HG02678 (cell line): Measurements from ENCODE around the gene PIK3CD.

Experiments
- ATAC-seq: cut with Tn5 transposase; IDR thresholded peaks from one replicate; pipeline ENCODE4 v1.9.1; 2021; ENCODE audit warnings: mild to moderate bottlenecking, moderate library complexity; ENCODE audit not compliant: unreplicated experiment

The PIK3CD gene

GRCh38 chr1:9651565-9652378 is at the start of gene PIK3CD:
Gene PIK3CD, plus strand, starts transcription at chr1:9651731. Its CDS starts 58,725 bp downstream, at chr1:9710456.
- peak; percentile 32 for ATAC-seq

GRCh38 chr1:9601942-9602793 is 49.4 kb upstream of the PIK3CD start:
- ATAC-seq, result no peak

GRCh38 chr1:9602794-9603167 is 48.8 kb upstream of the PIK3CD start:
- no peak for ATAC-seq

- no peak for ATAC-seq
Observed at GRCh38 chr1:9603307-9603706, 48.2 kb upstream of the PIK3CD start.

GRCh38 chr1:9603766-9604753 is 47.5 kb upstream of the PIK3CD start:
- no peak for ATAC-seq

GRCh38 chr1:9604836-9605235 is 46.7 kb upstream of the PIK3CD start:
- ATAC-seq, result no peak

GRCh38 chr1:9605946-9606455 is 45.5 kb upstream of the PIK3CD start:
- ATAC-seq, result no peak

- no peak for ATAC-seq
Observed at GRCh38 chr1:9606458-9606857, 45.1 kb upstream of the PIK3CD start.

GRCh38 chr1:9606948-9607347 is 44.6 kb upstream of the PIK3CD start:
- ATAC-seq, result no peak

- ATAC-seq, result no peak
Observed at GRCh38 chr1:9607352-9607751, 44.2 kb upstream of the PIK3CD start.

GRCh38 chr1:9609998-9610397 is 41.5 kb upstream of the PIK3CD start:
- no peak for ATAC-seq

GRCh38 chr1:9610548-9610947 is 41.0 kb upstream of the PIK3CD start:
- no peak for ATAC-seq

- ATAC-seq, result no peak
Observed at GRCh38 chr1:9611716-9612115, 39.8 kb upstream of the PIK3CD start.

GRCh38 chr1:9612162-9612845 is 39.2 kb upstream of the PIK3CD start:
- ATAC-seq, result no peak

- no peak for ATAC-seq
Observed at GRCh38 chr1:9612871-9613624, 38.5 kb upstream of the PIK3CD start.

GRCh38 chr1:9613625-9614299 is 37.8 kb upstream of the PIK3CD start:
- ATAC-seq, result no peak

- no peak for ATAC-seq
Observed at GRCh38 chr1:9615316-9616063, 36.0 kb upstream of the PIK3CD start.
